ENCODE results near the gene RFXAP.
A peak's percentile ranks its signal among the peaks of the same experiment; 100 is the strongest.
"Not testable (repeated sequence)": the region's sequence is repeated elsewhere in the genome, so short reads cannot be mapped to it uniquely, and the experiment has no call there.

RFXAP gene

GRCh38 chr13:36818804-36819738 lies at the start of gene RFXAP:
TSS of gene RFXAP (plus strand) at chr13:36819222. CDS start at chr13:36819358, 136 bp downstream.
- Histone ChIP-seq H3K27me3 (ENCODE audit: control insufficient read depth in 2 of 2, insufficient read depth in 2 of 2, low read length in 2 of 2) (no peaks in the 10 kb centered on the region), H3K9ac (ENCODE audit: low read depth in 1 of 2, low read length in 2 of 2) (peak within 1 kb of the TSS; percentile 54 to 78), H3K36me3 (ENCODE audit: control insufficient read depth in 2 of 2, insufficient read depth in 2 of 2, low read length in 2 of 2) (no peaks in the 10 kb centered on the region), H3K27ac (ENCODE audit: low read depth in 2 of 2, low read length in 2 of 2) (peak within 1 kb of the TSS; percentile 8 to 61), H3K4me3 (ENCODE audit: low read length in 2 of 2) (peak within 1 kb of the TSS; percentile 70 to 95), H3K9me3 (ENCODE audit: control insufficient read depth in 2 of 2, low read length in 2 of 2) (no peaks in the 10 kb centered on the region), H3K4me1 (ENCODE audit: control insufficient read depth in 2 of 2, insufficient read depth in 2 of 2, low read length in 2 of 2) (peaks cover 8 to 9% of the 10 kb centered on the region in 2 donors)

GRCh38 chr13:36769545-36769944 lies 49.5 kb upstream of the RFXAP start:
- H3K4me3 ChIP-seq (ENCODE audit: low read length in 2 of 2), result no peak overlapping the region
- H3K9ac ChIP-seq (ENCODE audit: low read depth in 1 of 2, low read length in 2 of 2), result no peak overlapping the region
- no peaks in the 10 kb centered on the region for H3K36me3 ChIP-seq (ENCODE audit: control insufficient read depth in 2 of 2, insufficient read depth in 2 of 2, low read length in 2 of 2)
- H3K9me3 ChIP-seq (ENCODE audit: control insufficient read depth in 2 of 2, low read length in 2 of 2), result no peaks in the 10 kb centered on the region
- no peak overlapping the region for H3K27ac ChIP-seq (ENCODE audit: low read depth in 2 of 2, low read length in 2 of 2)
- no peaks in the 10 kb centered on the region for H3K4me1 ChIP-seq (ENCODE audit: control insufficient read depth in 2 of 2, insufficient read depth in 2 of 2, low read length in 2 of 2)
- H3K27me3 ChIP-seq (ENCODE audit: control insufficient read depth in 2 of 2, insufficient read depth in 2 of 2, low read length in 2 of 2), result no peaks in the 10 kb centered on the region

GRCh38 chr13:36770741-36771140 lies 48.3 kb upstream of the RFXAP start:
- Histone ChIP-seq H3K27me3 (ENCODE audit: control insufficient read depth in 2 of 2, insufficient read depth in 2 of 2, low read length in 2 of 2) (no peaks in the 10 kb centered on the region), H3K27ac (ENCODE audit: low read depth in 2 of 2, low read length in 2 of 2) (no peak overlapping the region), H3K4me1 (ENCODE audit: control insufficient read depth in 2 of 2, insufficient read depth in 2 of 2, low read length in 2 of 2) (no peaks in the 10 kb centered on the region), H3K4me3 (ENCODE audit: low read length in 2 of 2) (no peak overlapping the region), H3K9ac (ENCODE audit: low read depth in 1 of 2, low read length in 2 of 2) (no peak overlapping the region), H3K36me3 (ENCODE audit: control insufficient read depth in 2 of 2, insufficient read depth in 2 of 2, low read length in 2 of 2) (no peaks in the 10 kb centered on the region), H3K9me3 (ENCODE audit: control insufficient read depth in 2 of 2, low read length in 2 of 2) (no peaks in the 10 kb centered on the region)

GRCh38 chr13:36772853-36773252 lies 46.2 kb upstream of the RFXAP start:
- H3K4me3 ChIP-seq (ENCODE audit: low read length in 2 of 2), result no peak overlapping the region
- no peaks in the 10 kb centered on the region for H3K36me3 ChIP-seq (ENCODE audit: control insufficient read depth in 2 of 2, insufficient read depth in 2 of 2, low read length in 2 of 2)

GRCh38 chr13:36774931-36775330 lies 44.1 kb upstream of the RFXAP start:
- H3K9ac ChIP-seq (ENCODE audit: low read depth in 1 of 2, low read length in 2 of 2), result no peak overlapping the region
- no peaks in the 10 kb centered on the region for H3K27me3 ChIP-seq (ENCODE audit: control insufficient read depth in 2 of 2, insufficient read depth in 2 of 2, low read length in 2 of 2)
- H3K4me3 ChIP-seq (ENCODE audit: low read length in 2 of 2), result no peak overlapping the region
- H3K36me3 ChIP-seq (ENCODE audit: control insufficient read depth in 2 of 2, insufficient read depth in 2 of 2, low read length in 2 of 2), result no peaks in the 10 kb centered on the region
- H3K4me1 ChIP-seq (ENCODE audit: control insufficient read depth in 2 of 2, insufficient read depth in 2 of 2, low read length in 2 of 2), result no peaks in the 10 kb centered on the region
- H3K27ac ChIP-seq (ENCODE audit: low read depth in 2 of 2, low read length in 2 of 2), result no peak overlapping the region
- no peaks in the 10 kb centered on the region for H3K9me3 ChIP-seq (ENCODE audit: control insufficient read depth in 2 of 2, low read length in 2 of 2)

More at GRCh38 chr13:36772853-36773252, 46.2 kb upstream of the RFXAP start:
- no peaks in the 10 kb centered on the region for H3K4me1 ChIP-seq (ENCODE audit: control insufficient read depth in 2 of 2, insufficient read depth in 2 of 2, low read length in 2 of 2)
- H3K27me3 ChIP-seq (ENCODE audit: control insufficient read depth in 2 of 2, insufficient read depth in 2 of 2, low read length in 2 of 2), result no peaks in the 10 kb centered on the region
- H3K9ac ChIP-seq (ENCODE audit: low read depth in 1 of 2, low read length in 2 of 2), result no peak overlapping the region
- H3K27ac ChIP-seq (ENCODE audit: low read depth in 2 of 2, low read length in 2 of 2), result no peak overlapping the region
- no peaks in the 10 kb centered on the region for H3K9me3 ChIP-seq (ENCODE audit: control insufficient read depth in 2 of 2, low read length in 2 of 2)

- no peaks in the 10 kb centered on the region for H3K36me3 ChIP-seq (ENCODE audit: control insufficient read depth in 2 of 2, insufficient read depth in 2 of 2, low read length in 2 of 2)
- H3K4me1 ChIP-seq (ENCODE audit: control insufficient read depth in 2 of 2, insufficient read depth in 2 of 2, low read length in 2 of 2), result no peaks in the 10 kb centered on the region
These were observed 42.8 kb upstream of the RFXAP start for GRCh38 chr13:36776175-36776574.

GRCh38 chr13:36778083-36778671 lies 40.8 kb upstream of the RFXAP start:
- Histone ChIP-seq H3K9ac (ENCODE audit: low read depth in 1 of 2, low read length in 2 of 2) (no peak overlapping the region), H3K4me3 (ENCODE audit: low read length in 2 of 2) (no peak overlapping the region), H3K27ac (ENCODE audit: low read depth in 2 of 2, low read length in 2 of 2) (no peak overlapping the region), H3K27me3 (ENCODE audit: control insufficient read depth in 2 of 2, insufficient read depth in 2 of 2, low read length in 2 of 2) (no peaks in the 10 kb centered on the region), H3K9me3 (ENCODE audit: control insufficient read depth in 2 of 2, low read length in 2 of 2) (no peaks in the 10 kb centered on the region), H3K4me1 (ENCODE audit: control insufficient read depth in 2 of 2, insufficient read depth in 2 of 2, low read length in 2 of 2) (no peaks in the 10 kb centered on the region), H3K36me3 (ENCODE audit: control insufficient read depth in 2 of 2, insufficient read depth in 2 of 2, low read length in 2 of 2) (no peaks in the 10 kb centered on the region)

More at GRCh38 chr13:36776175-36776574, 42.8 kb upstream of the RFXAP start:
- no peak overlapping the region for H3K27ac ChIP-seq (ENCODE audit: low read depth in 2 of 2, low read length in 2 of 2)
- no peak overlapping the region for H3K9ac ChIP-seq (ENCODE audit: low read depth in 1 of 2, low read length in 2 of 2)
- H3K27me3 ChIP-seq (ENCODE audit: control insufficient read depth in 2 of 2, insufficient read depth in 2 of 2, low read length in 2 of 2), result no peaks in the 10 kb centered on the region
- H3K9me3 ChIP-seq (ENCODE audit: control insufficient read depth in 2 of 2, low read length in 2 of 2), result no peaks in the 10 kb centered on the region
- H3K4me3 ChIP-seq (ENCODE audit: low read length in 2 of 2), result no peak overlapping the region

- Histone ChIP-seq H3K27me3 (ENCODE audit: control insufficient read depth in 2 of 2, insufficient read depth in 2 of 2, low read length in 2 of 2) (no peaks in the 10 kb centered on the region), H3K4me3 (ENCODE audit: low read length in 2 of 2) (no peak overlapping the region), H3K27ac (ENCODE audit: low read depth in 2 of 2, low read length in 2 of 2) (no peak overlapping the region), H3K36me3 (ENCODE audit: control insufficient read depth in 2 of 2, insufficient read depth in 2 of 2, low read length in 2 of 2) (no peaks in the 10 kb centered on the region), H3K4me1 (ENCODE audit: control insufficient read depth in 2 of 2, insufficient read depth in 2 of 2, low read length in 2 of 2) (no peaks in the 10 kb centered on the region), H3K9me3 (ENCODE audit: control insufficient read depth in 2 of 2, low read length in 2 of 2) (no peaks in the 10 kb centered on the region), H3K9ac (ENCODE audit: low read depth in 1 of 2, low read length in 2 of 2) (no peak overlapping the region)
These were observed 35.1 kb upstream of the RFXAP start for GRCh38 chr13:36783890-36784289.

- not testable (repeated sequence) for H3K27ac ChIP-seq (ENCODE audit: low read depth in 2 of 2, low read length in 2 of 2); H3K27me3 ChIP-seq (ENCODE audit: control insufficient read depth in 2 of 2, insufficient read depth in 2 of 2, low read length in 2 of 2); H3K4me1 ChIP-seq (ENCODE audit: control insufficient read depth in 2 of 2, insufficient read depth in 2 of 2, low read length in 2 of 2); H3K36me3 ChIP-seq (ENCODE audit: control insufficient read depth in 2 of 2, insufficient read depth in 2 of 2, low read length in 2 of 2); H3K9me3 ChIP-seq (ENCODE audit: control insufficient read depth in 2 of 2, low read length in 2 of 2); H3K9ac ChIP-seq (ENCODE audit: low read depth in 1 of 2, low read length in 2 of 2); H3K4me3 ChIP-seq (ENCODE audit: low read length in 2 of 2)
These were observed 32.8 kb upstream of the RFXAP start for GRCh38 chr13:36786175-36786574.

- Histone ChIP-seq H3K4me3 (ENCODE audit: low read length in 2 of 2) (no peak overlapping the region), H3K27me3 (ENCODE audit: control insufficient read depth in 2 of 2, insufficient read depth in 2 of 2, low read length in 2 of 2) (no peaks in the 10 kb centered on the region), H3K36me3 (ENCODE audit: control insufficient read depth in 2 of 2, insufficient read depth in 2 of 2, low read length in 2 of 2) (no peaks in the 10 kb centered on the region), H3K27ac (ENCODE audit: low read depth in 2 of 2, low read length in 2 of 2) (no peak overlapping the region), H3K9me3 (ENCODE audit: control insufficient read depth in 2 of 2, low read length in 2 of 2) (no peaks in the 10 kb centered on the region), H3K4me1 (ENCODE audit: control insufficient read depth in 2 of 2, insufficient read depth in 2 of 2, low read length in 2 of 2) (no peaks in the 10 kb centered on the region), H3K9ac (ENCODE audit: low read depth in 1 of 2, low read length in 2 of 2) (no peak overlapping the region)
These were observed 31.8 kb upstream of the RFXAP start for GRCh38 chr13:36787181-36787580.

Data from mucosa of rectum (tissue), 2 donors.